Peyer's patch (tissue), 4 donors: ENCODE measurements around the gene ACOT2. TPM values are rescaled to one million over a fixed set of nuclear protein-coding genes. Genes with fewer than 3 reads are reported as not detected.

Source experiments
- DNase-seq, 3 donors: peaks; one replicate each; pipeline ENCODE4 v3.0.0-alpha.2; 2017 to 2019
- H3K27ac ChIP-seq, 4 donors: fragments of 200-600 bp; sonication (generic); one replicate each; pipeline ENCODE4 v1.5.1; 2016 to 2019
- H3K27me3 ChIP-seq, 2 donors: fragments of 200-600 bp; sonication (generic); one replicate each; pipeline ENCODE4 v1.5.1; 2019
- H3K36me3 ChIP-seq, 3 donors: fragments of 200-600 bp; sonication (generic); one replicate each; pipeline ENCODE4 v1.5.1; 2016 to 2019
- H3K4me1 ChIP-seq, 4 donors: fragments of 200-600 bp; sonication (generic); one replicate each; pipeline ENCODE4 v1.5.1; 2016 to 2019
- H3K4me3 ChIP-seq, 4 donors: fragments of 200-600 bp; sonication (generic); 1 replicate in 3 of 4; 2 replicates in 1 of 4; pipeline ENCODE4 v1.5.1; 2016 to 2019; ENCODE audit warnings: mild to moderate bottlenecking in 1 of 4
- H3K9me3 ChIP-seq, 4 donors: fragments of 200-600 bp; sonication (generic); one replicate each; pipeline ENCODE4 v1.5.1; 2016 to 2019; ENCODE audit warnings: mild to moderate bottlenecking in 1 of 4
- CTCF ChIP-seq, 6 experiments: fragments of 450-650 bp in 4 of 6; fragments of 200-600 bp in 2 of 6; sonication (generic) in 1 of 6; IDR thresholded peaks; one replicate each; pipeline ENCODE4 v1.5.1; 2017 to 2019; ENCODE audit warnings: antibody characterized with exemption in 6 of 6, mild to moderate bottlenecking in 3 of 6, moderate library complexity in 1 of 6
- POLR2A ChIP-seq, 2 donors: fragments of 450-650 bp; IDR thresholded peaks; one replicate each; pipeline ENCODE4 v1.5.1; 2017; ENCODE audit warnings: antibody characterized with exemption in 2 of 2, mild to moderate bottlenecking in 2 of 2, moderate library complexity in 2 of 2
- total RNA-seq, 4 donors: library from RNA; depleted of rRNA; stranded (reverse); fragments of >200 nt; gene quantifications; one replicate each; pipeline ENCODE4 v1.1.0, GENCODE V29; 2016

Gene ACOT2
- total RNA-seq, 4 donors from 2014 or later, result 26.2 to 76.9 (median 37.8) TPM

- peaks cover 0 to 3% (median 0%) of the 10 kb centered on the region in 4 donors for H3K4me1 ChIP-seq
- peak overlapping the region; percentile 66 to 76 (median 68) for H3K4me3 ChIP-seq
- DNase-seq, result no peak
- no peaks in the 10 kb centered on the region for H3K9me3 ChIP-seq
- no peaks in the 10 kb centered on the region for H3K36me3 ChIP-seq
- peak overlapping the region; percentile 71 to 85 (median 80) for H3K27ac ChIP-seq
- TF ChIP-seq POLR2A (IDR thresholded peaks at IDR 0.05), result no peak
- no peak for TF ChIP-seq CTCF (IDR thresholded peaks at IDR 0.05)
- no peaks in the 10 kb centered on the region for H3K27me3 ChIP-seq
These were observed 44.0 kb downstream of the ACOT2 start for GRCh38 chr14:73613046-73613383.

GRCh38 chr14:73613419-73613963, 44.5 kb downstream of the ACOT2 start:
- no peaks in the 10 kb centered on the region for H3K9me3 ChIP-seq
- no peaks in the 10 kb centered on the region for H3K36me3 ChIP-seq
- peak overlapping the region in 1 of 4 donors; percentile 71 for H3K27ac ChIP-seq
- TF ChIP-seq CTCF (IDR thresholded peaks at IDR 0.05) (no peak), POLR2A (IDR thresholded peaks at IDR 0.05) (no peak)
- H3K4me1 ChIP-seq, result peaks cover 0 to 3% (median 0%) of the 10 kb centered on the region in 4 donors
- H3K27me3 ChIP-seq, result no peaks in the 10 kb centered on the region
- no peak for DNase-seq
- H3K4me3 ChIP-seq, result peak overlapping the region in 1 of 4 donors; percentile 76

GRCh38 chr14:73616831-73617230, 47.8 kb downstream of the ACOT2 start:
- Histone ChIP-seq H3K4me1 (peaks cover 0 to 3% (median 0%) of the 10 kb centered on the region in 4 donors), H3K4me3 (no peak overlapping the region), H3K27me3 (no peaks in the 10 kb centered on the region), H3K27ac (no peak overlapping the region), H3K9me3 (no peaks in the 10 kb centered on the region), H3K36me3 (no peaks in the 10 kb centered on the region)
- no peak for DNase-seq
- TF ChIP-seq POLR2A (IDR thresholded peaks at IDR 0.05) (no peak), CTCF (IDR thresholded peaks at IDR 0.05) (no peak)

GRCh38 chr14:73619524-73619923, 50.5 kb downstream of the ACOT2 start:
- no peak overlapping the region for H3K27ac ChIP-seq
- H3K36me3 ChIP-seq, result no peaks in the 10 kb centered on the region
- no peaks in the 10 kb centered on the region for H3K9me3 ChIP-seq
- no peak overlapping the region for H3K4me3 ChIP-seq
- no peak for DNase-seq
- no peaks in the 10 kb centered on the region for H3K27me3 ChIP-seq
- TF ChIP-seq POLR2A (IDR thresholded peaks at IDR 0.05) (no peak), CTCF (IDR thresholded peaks at IDR 0.05) (no peak)
- H3K4me1 ChIP-seq, result no peaks in the 10 kb centered on the region

GRCh38 chr14:73620268-73620667, 51.3 kb downstream of the ACOT2 start:
- Histone ChIP-seq H3K36me3 (no peaks in the 10 kb centered on the region), H3K9me3 (no peaks in the 10 kb centered on the region), H3K27ac (no peak overlapping the region), H3K4me3 (no peak overlapping the region), H3K27me3 (no peaks in the 10 kb centered on the region), H3K4me1 (no peaks in the 10 kb centered on the region)
- no peak for TF ChIP-seq CTCF (IDR thresholded peaks at IDR 0.05)
- TF ChIP-seq POLR2A (IDR thresholded peaks at IDR 0.05), result no peak
- no peak for DNase-seq
